ENCODE measurements around the gene HPCAL1.

DNA sequence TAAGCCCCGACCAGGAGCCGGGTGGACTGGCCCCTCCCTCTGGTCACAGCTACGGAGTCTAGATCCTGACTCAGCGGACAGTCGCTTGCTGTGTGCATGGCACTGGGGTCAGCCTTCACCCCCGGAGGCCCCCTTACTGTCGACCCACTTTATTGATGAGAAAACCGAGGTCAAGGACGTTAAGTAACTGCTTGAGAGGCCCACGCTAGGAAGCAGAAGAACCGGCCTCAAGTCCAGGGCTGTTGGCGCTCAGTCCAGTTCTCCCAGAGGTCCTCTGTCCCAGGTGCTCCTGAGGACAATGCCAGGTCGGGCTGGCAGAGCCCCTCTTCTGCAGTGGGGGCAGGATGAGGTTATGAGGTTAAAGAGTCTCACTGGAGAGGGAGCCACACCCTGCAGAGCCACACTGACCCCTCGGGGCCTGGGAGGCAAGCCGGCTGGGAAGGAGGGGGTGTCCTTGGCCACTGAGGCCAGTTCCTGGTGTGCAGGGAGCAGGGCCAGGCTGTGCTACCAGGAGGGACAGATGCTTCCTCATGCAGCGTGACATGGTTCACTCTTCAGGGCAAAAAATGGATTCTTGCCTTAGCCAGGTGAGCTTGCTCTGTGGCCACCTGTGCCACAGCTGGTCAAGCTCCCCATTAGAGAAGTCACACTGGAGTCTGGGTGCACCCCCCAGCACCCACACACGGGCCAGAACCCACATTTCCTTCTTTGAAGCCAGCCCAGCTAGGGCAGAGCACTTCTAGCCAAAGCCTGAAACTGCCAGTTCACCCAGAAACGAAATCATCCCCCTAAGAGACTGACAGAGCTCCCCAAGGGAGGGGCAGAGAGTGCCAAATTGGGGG, 47.3 kb upstream of the HPCAL1 start:
- TF ChIP-seq CTCF (conservative IDR thresholded peaks at IDR 0.05; ENCODE audit: low read length) (no peak), EZH2phosphoT487 (IDR thresholded peaks at IDR 0.05; ENCODE audit: borderline replicate concordance) (no peak)

All from Loucy (cell line).